SK-N-SH (cell line): Measurements from ENCODE around the gene LAPTM5. TPM values are rescaled to one million over a fixed set of nuclear protein-coding genes. Genes with fewer than 3 reads are reported as not detected.
"Not testable (repeated sequence)": the region's sequence is repeated elsewhere in the genome, so short reads cannot be mapped to it uniquely, and the experiment has no call there.

Experiments
- CTCF ChIA-PET: fragments of 300-600, 350-600 bp; formaldehyde crosslinking; extraction: SDS; loops from one replicate; lab custom pipeline; 2021; lab: Yijun Ruan, JAX
- POLR2A ChIA-PET: fragments of 350-600 bp; sonication (Branson Sonifier 250); formaldehyde crosslinking; extraction: SDS; loops from one replicate; lab custom pipeline; 2020; ENCODE audit warnings: antibody characterized with exemption, inconsistent platforms; lab: Yijun Ruan, JAX
- DNase-seq: peaks from one replicate; pipeline ENCODE4 v3.0.0; 2012
- H2AFZ ChIP-seq: fragments of 200-600 bp; sonication (generic); 2 replicates; pipeline ENCODE4 v1.8.1; 2016; ENCODE audit warnings: antibody characterized with exemption, mild to moderate bottlenecking, low read depth
- H3F3A ChIP-seq: fragments of 200-600 bp; sonication (generic); replicated peaks from 2 replicates; pipeline ENCODE3; 2016; ENCODE audit warnings: antibody characterized with exemption, mild to moderate bottlenecking; ENCODE audit not compliant: insufficient read depth
- H3K27ac ChIP-seq, 2 experiments: fragments of 200-500 bp in 1 of 2; fragments of 200-600 bp in 1 of 2; sonication (Bioruptor generic) in 1 of 2; sonication (generic), shearing (Covaris generic) in 1 of 2; 2 replicates each; pipeline versions ENCODE4 v1.5.1 to v1.6.1; 2014 to 2016; ENCODE audit warnings: low read depth in 2 of 2, inconsistent platforms in 1 of 2, low read length in 1 of 2, mild to moderate bottlenecking in 1 of 2, mixed read lengths in 1 of 2
- H3K27me3 ChIP-seq: fragments of 200-600 bp; sonication (generic), shearing (Covaris generic); 2 replicates; pipeline ENCODE4 v1.6.1; 2016; ENCODE audit warnings: mixed run types; ENCODE audit not compliant: insufficient read depth
- H3K36me3 ChIP-seq, 2 experiments: fragments of 200-500 bp in 1 of 2; fragments of 200-600 bp in 1 of 2; sonication (Bioruptor generic) in 1 of 2; sonication (generic) in 1 of 2; replicated peaks in 1 of 2; 2 replicates each; pipeline versions ENCODE3 to v1.5.1; 2014 to 2016; ENCODE audit warnings: low read length in 1 of 2, mild to moderate bottlenecking in 1 of 2; ENCODE audit not compliant: insufficient read depth in 2 of 2, control insufficient read depth in 1 of 2
- H3K4me1 ChIP-seq, 2 experiments: fragments of 200-500 bp in 1 of 2; fragments of 200-600 bp in 1 of 2; sonication (Bioruptor generic) in 1 of 2; sonication (generic), shearing (Covaris generic) in 1 of 2; 2 replicates each; pipeline versions ENCODE4 v1.5.1 to v1.6.1; 2014 to 2016; ENCODE audit warnings: low read depth in 1 of 2, low read length in 1 of 2, mixed run types in 1 of 2; ENCODE audit not compliant: insufficient read depth in 2 of 2, control insufficient read depth in 1 of 2
- H3K4me2 ChIP-seq: fragments of 200-600 bp; sonication (generic), shearing (Covaris generic); 2 replicates; pipeline ENCODE4 v1.6.1; 2017; ENCODE audit warnings: mixed run types
- H3K4me3 ChIP-seq, 2 experiments: fragments of 200-500 bp in 1 of 2; fragments of 200-600 bp in 1 of 2; sonication (Bioruptor generic) in 1 of 2; sonication (generic), shearing (Covaris generic) in 1 of 2; 2 replicates each; pipeline versions ENCODE4 v1.5.1 to v1.8.1; 2014 to 2016; ENCODE audit warnings: low read depth in 2 of 2, inconsistent platforms in 1 of 2, low read length in 1 of 2, mild to moderate bottlenecking in 1 of 2, mixed read lengths in 1 of 2, moderate library complexity in 1 of 2
- H3K79me2 ChIP-seq: fragments of 200-600 bp; sonication (generic); 2 replicates; pipeline ENCODE4 v1.8.1; 2017; ENCODE audit warnings: mild to moderate bottlenecking; ENCODE audit not compliant: insufficient read depth
- H3K9ac ChIP-seq: fragments of 200-600 bp; sonication (generic); 2 replicates; pipeline ENCODE4 v1.6.1; 2017; ENCODE audit warnings: mixed run types
- H3K9me2 ChIP-seq: fragments of 200-600 bp; sonication (generic); 2 replicates; pipeline ENCODE4 v1.6.1; 2017; ENCODE audit warnings: mixed run types
- H3K9me3 ChIP-seq: fragments of 200-600 bp; sonication (generic); 2 replicates; pipeline ENCODE4 v1.6.1; 2017; ENCODE audit warnings: mixed run types, mild to moderate bottlenecking, moderate library complexity
- H4K20me1 ChIP-seq: fragments of 200-600 bp; sonication (generic); 2 replicates; pipeline ENCODE4 v1.6.1; 2017; ENCODE audit warnings: mild to moderate bottlenecking, mixed run types; ENCODE audit not compliant: insufficient read depth
- CHD2 ChIP-seq: fragments of 150-350 bp; IDR thresholded peaks from 2 replicates; pipeline ENCODE4 v1.6.1; 2018; ENCODE audit warnings: low read length; ENCODE audit not compliant: partially characterized antibody
- ELF1 ChIP-seq: IDR thresholded peaks from 2 replicates; pipeline ENCODE4 v1.4.0; 2012
- EP300 ChIP-seq, 2 experiments: IDR thresholded peaks; 2 replicates each; pipeline versions ENCODE4 v1.4.0 to v1.6.1; 2012; ENCODE audit warnings: borderline replicate concordance in 1 of 2, low read depth in 1 of 2, low read length in 1 of 2
- FOSL2 ChIP-seq: IDR thresholded peaks from 2 replicates; pipeline ENCODE4 v1.4.0; 2012; ENCODE audit warnings: low read depth, mild to moderate bottlenecking, moderate library complexity, borderline replicate concordance
- FOXJ3 ChIP-seq: sonication (generic); formaldehyde crosslinking; IDR thresholded peaks from 2 replicates; pipeline ENCODE4 v1.5.1; 2020; ENCODE audit warnings: mild to moderate bottlenecking, missing genetic modification reagents
- GATA2 ChIP-seq: sonication (generic); formaldehyde crosslinking; IDR thresholded peaks from 2 replicates; pipeline ENCODE4 v1.5.0; 2020; ENCODE audit warnings: mild to moderate bottlenecking, missing genetic modification reagents
- MAX ChIP-seq: IDR thresholded peaks from 2 replicates; pipeline ENCODE4 v1.4.0; 2012; ENCODE audit warnings: low read depth
- MEF2A ChIP-seq: IDR thresholded peaks from 2 replicates; pipeline ENCODE4 v1.4.0; 2012; ENCODE audit warnings: low read depth, borderline replicate concordance
- MXI1 ChIP-seq: IDR thresholded peaks from 2 replicates; pipeline ENCODE4 v1.6.1; 2012; ENCODE audit warnings: mild to moderate bottlenecking, low read depth, low read length, improper control_type of control experiment
- NFIC ChIP-seq: IDR thresholded peaks from 2 replicates; pipeline ENCODE4 v1.4.0; 2012; ENCODE audit warnings: borderline replicate concordance
- POLR2AphosphoS5 ChIP-seq: IDR thresholded peaks from 2 replicates; pipeline ENCODE4 v1.6.1; 2012; ENCODE audit warnings: low read depth, low read length
- RFX5 ChIP-seq: IDR thresholded peaks from 2 replicates; pipeline ENCODE4 v1.6.1; 2012; ENCODE audit warnings: mild to moderate bottlenecking, improper control_type of control experiment, low read length
- RXRA ChIP-seq: IDR thresholded peaks from 2 replicates; pipeline ENCODE4 v1.4.0; 2012; ENCODE audit warnings: low read depth, mild to moderate bottlenecking, borderline replicate concordance
- SIN3A ChIP-seq: IDR thresholded peaks from 2 replicates; pipeline ENCODE4 v1.6.1; 2012; ENCODE audit warnings: low read depth, mild to moderate bottlenecking, low read length, moderate library complexity, borderline replicate concordance
- SMC3 ChIP-seq: IDR thresholded peaks from 2 replicates; pipeline ENCODE4 v1.6.1; 2012; ENCODE audit warnings: low read depth, low read length, improper control_type of control experiment
- TAF1 ChIP-seq: IDR thresholded peaks from 2 replicates; pipeline ENCODE4 v1.6.1; 2012; ENCODE audit warnings: low read depth, mild to moderate bottlenecking, low read length, moderate library complexity, borderline replicate concordance
- YY1 ChIP-seq: IDR thresholded peaks from 2 replicates; pipeline ENCODE4 v1.4.0; 2012; ENCODE audit warnings: low read depth, mild to moderate bottlenecking
- WGBS: methylation state at CpG from one replicate; pipeline ENCODE4 v1.1.6; 2017; ENCODE audit warnings: low lambda C conversion rate; 5-methylcytosine and 5-hydroxymethylcytosine counted together
- polyA plus RNA-seq, 3 experiments: library from polyadenylated mRNA; depleted of rRNA; stranded (reverse); fragments of >200 nt; gene quantifications; 2 replicates each; pipeline ENCODE4 v1.2.3, GENCODE V29; 2012

LAPTM5 gene
- polyA plus RNA-seq, 1 of the 3 experiments (the other 2 are of a cell fraction): 1.1 TPM

GRCh38 chr1:30768830-30769718 is 11.5 kb upstream of the LAPTM5 start:
- ChIA-PET POLR2A (interaction anchor here (1.1 kb wide), 1 partner anchor 15 kb away, joined by 3 read pairs; no protein-coding TSS in a partner anchor), CTCF (interaction anchor here (0.7 to 2.1 kb wide), 4 partner anchors 11 to 50 kb away, joined by 3 to 14 read pairs (median 10); no protein-coding TSS in a partner anchor)
- Histone ChIP-seq H3K4me2 (no peak overlapping the region), H3F3A (no peaks in the 10 kb centered on the region), H3K9ac (no peak overlapping the region), H3K9me3 (no peaks in the 10 kb centered on the region), H2AFZ (no peak overlapping the region), H4K20me1 (no peaks in the 10 kb centered on the region), H3K27me3 (no peaks in the 10 kb centered on the region), H3K4me3 (no peak overlapping the region), H3K36me3 (no peaks in the 10 kb centered on the region), H3K27ac (no peak overlapping the region; a peak in 1 of 4 replicates), H3K9me2 (no peaks in the 10 kb centered on the region), H3K79me2 (no peaks in the 10 kb centered on the region), H3K4me1 (peaks cover 0 to 6% of the 10 kb centered on the region in 2 experiments; a peak in 1 of 4 replicates)
- no peak for TF ChIP-seq MEF2A
- TF ChIP-seq RFX5: no peak
- TF ChIP-seq NFIC: no peak
- peak; percentile 27; the same call in 1 of the 2 replicates for TF ChIP-seq GATA2
- TF ChIP-seq FOSL2: no peak
- no peak for TF ChIP-seq TAF1
- peak; percentile 75 for DNase-seq
- WGBS: 86% methylated on average over 19 of the region's 20 CpGs

GRCh38 chr1:30768159-30768829 is 10.7 kb upstream of the LAPTM5 start:
- H3K27me3 ChIP-seq: no peaks in the 10 kb centered on the region
- no peak for TF ChIP-seq ELF1
- no peak for TF ChIP-seq MEF2A
- TF ChIP-seq MXI1: no peak
- no peak for TF ChIP-seq RFX5
- TF ChIP-seq RXRA: no peak
- TF ChIP-seq YY1: no peak
- TF ChIP-seq EP300 (IDR thresholded peaks at IDR 0.05; ENCODE audit: borderline replicate concordance in 1 of 2, low read depth in 1 of 2, low read length in 1 of 2): no peak
- TF ChIP-seq CHD2: no peak
- TF ChIP-seq SMC3: no peak
- no peak for TF ChIP-seq SIN3A
- TF ChIP-seq NFIC: no peak
- TF ChIP-seq MAX: no peak
- TF ChIP-seq FOXJ3: no peak
- no peak for TF ChIP-seq TAF1
- TF ChIP-seq POLR2AphosphoS5: no peak
- H3K79me2 ChIP-seq: no peaks in the 10 kb centered on the region
- POLR2A ChIA-PET: interaction anchor here (1.1 kb wide), 1 partner anchor 14 kb away, joined by 3 read pairs; no protein-coding TSS in a partner anchor
- no peaks in the 10 kb centered on the region for H3K9me3 ChIP-seq
- 82% methylated on average over 7 of the region's 9 CpGs for WGBS
- no peak overlapping the region for H3K4me3 ChIP-seq
- no peaks in the 10 kb centered on the region for H3F3A ChIP-seq
- H3K4me2 ChIP-seq: no peak overlapping the region
- peaks cover 4 to 9% of the 10 kb centered on the region in 2 experiments; a peak in 2 of 4 replicates for H3K4me1 ChIP-seq
- H3K9ac ChIP-seq: no peak overlapping the region
- no peaks in the 10 kb centered on the region for H3K9me2 ChIP-seq
- CTCF ChIA-PET: interaction anchor here (0.7 to 2.1 kb wide), 4 partner anchors 12 to 49 kb away, joined by 3 to 14 read pairs (median 10); no protein-coding TSS in a partner anchor
- no peak overlapping the region for H3K27ac ChIP-seq
- H2AFZ ChIP-seq: no peak overlapping the region
- no peaks in the 10 kb centered on the region for H3K36me3 ChIP-seq
- no peak for DNase-seq
- H4K20me1 ChIP-seq: no peaks in the 10 kb centered on the region

- H3F3A ChIP-seq, H3K9me2 ChIP-seq, DNase-seq, H3K79me2 ChIP-seq, H3K9ac ChIP-seq, POLR2A ChIA-PET, H2AFZ ChIP-seq, H3K27ac ChIP-seq, H3K36me3 ChIP-seq, H3K4me3 ChIP-seq, H3K9me3 ChIP-seq, H4K20me1 ChIP-seq, H3K27me3 ChIP-seq, H3K4me2 ChIP-seq: not testable (repeated sequence)
- H3K4me1 ChIP-seq: peaks cover 7 to 16% of the 10 kb centered on the region in 2 experiments; a peak in 2 of 4 replicates
- WGBS: 79% methylated on average over 8 of the region's 8 CpGs
- CTCF ChIA-PET: interaction anchor here (1.0 to 2.5 kb wide), 5 partner anchors 11 to 144 kb away, joined by 3 to 11 read pairs (median 5); no protein-coding TSS in a partner anchor
These were observed 9.4 kb upstream of the LAPTM5 start for GRCh38 chr1:30766948-30767347.
